ENCODE data around the gene NRDE2. TPM values are rescaled to one million over a fixed set of nuclear protein-coding genes. Genes with fewer than 3 reads are reported as not detected.
"Not testable (repeated sequence)": the region's sequence is repeated elsewhere in the genome, so short reads cannot be mapped to it uniquely, and the experiment has no call there.

The NRDE2 gene
- total and polyA plus RNA-seq, 2 donors from 2014 or later, result 7.0 to 27.9 TPM

DNA sequence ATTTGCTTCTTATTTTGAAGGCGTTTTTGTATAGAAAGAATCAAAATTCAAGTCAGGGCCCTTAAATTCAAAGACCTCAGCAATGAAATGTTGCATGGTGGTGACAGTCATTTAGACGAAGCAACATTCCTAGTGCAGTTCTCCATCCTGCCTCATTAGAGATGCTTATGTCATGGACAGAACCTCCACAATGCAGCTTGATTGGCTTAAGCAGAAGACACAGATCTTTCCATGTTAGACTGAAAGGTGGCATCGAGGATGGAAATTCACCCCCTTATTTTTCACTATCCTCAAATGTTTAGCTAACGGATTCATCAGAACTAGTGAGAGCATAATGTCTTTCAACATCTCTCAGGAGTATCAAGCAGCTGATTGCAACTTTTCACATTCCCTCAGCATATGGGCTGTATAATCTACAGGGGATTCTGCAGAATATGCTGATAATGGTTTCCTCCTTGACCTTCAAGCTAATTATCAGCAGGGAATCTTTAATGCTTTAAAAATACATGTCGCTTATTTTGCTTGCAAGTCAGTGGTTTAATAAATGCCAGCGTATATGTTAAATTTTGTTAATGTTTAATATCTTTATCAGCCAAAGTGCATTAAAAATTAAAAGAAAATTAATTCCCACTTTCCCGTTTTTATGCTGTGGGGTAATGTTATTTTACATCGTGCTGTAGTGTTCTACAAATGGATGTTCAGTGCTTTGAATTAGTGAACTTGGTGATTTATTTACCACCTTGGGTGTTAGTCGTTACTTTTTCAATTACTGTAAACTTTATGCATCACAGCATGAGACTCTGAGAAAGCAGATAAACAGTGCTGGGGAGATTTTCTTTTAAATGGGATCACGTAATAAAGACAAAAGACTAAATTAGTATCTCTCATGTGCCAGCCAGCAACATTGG lies 12.8 kb upstream of the NRDE2 start:
- Histone ChIP-seq H3K9ac (ENCODE audit: low read length in 3 of 3) (no peak overlapping the region), H3K36me3 (ENCODE audit: control insufficient read depth in 2 of 3, insufficient read depth in 3 of 3, low read length in 3 of 3) (no peaks in the 10 kb centered on the region), H3K9me3 (ENCODE audit: control insufficient read depth in 2 of 3, insufficient read depth in 1 of 3, low read length in 3 of 3) (no peaks in the 10 kb centered on the region), H3K4me3 (ENCODE audit: low read length in 3 of 3) (no peak overlapping the region), H3K27ac (ENCODE audit: low read depth in 2 of 2, low read length in 2 of 2) (no peak overlapping the region), H3K27me3 (ENCODE audit: control insufficient read depth, insufficient read depth, low read length) (no peaks in the 10 kb centered on the region), H3K4me1 (ENCODE audit: control insufficient read depth in 2 of 3, insufficient read depth in 2 of 3, low read depth in 1 of 3, low read length in 3 of 3) (no peaks in the 10 kb centered on the region)
- no peak for DNase-seq
- intact Hi-C loops (cut with DNase I), result no loop called here
- TF ChIP-seq, protein P1, sequence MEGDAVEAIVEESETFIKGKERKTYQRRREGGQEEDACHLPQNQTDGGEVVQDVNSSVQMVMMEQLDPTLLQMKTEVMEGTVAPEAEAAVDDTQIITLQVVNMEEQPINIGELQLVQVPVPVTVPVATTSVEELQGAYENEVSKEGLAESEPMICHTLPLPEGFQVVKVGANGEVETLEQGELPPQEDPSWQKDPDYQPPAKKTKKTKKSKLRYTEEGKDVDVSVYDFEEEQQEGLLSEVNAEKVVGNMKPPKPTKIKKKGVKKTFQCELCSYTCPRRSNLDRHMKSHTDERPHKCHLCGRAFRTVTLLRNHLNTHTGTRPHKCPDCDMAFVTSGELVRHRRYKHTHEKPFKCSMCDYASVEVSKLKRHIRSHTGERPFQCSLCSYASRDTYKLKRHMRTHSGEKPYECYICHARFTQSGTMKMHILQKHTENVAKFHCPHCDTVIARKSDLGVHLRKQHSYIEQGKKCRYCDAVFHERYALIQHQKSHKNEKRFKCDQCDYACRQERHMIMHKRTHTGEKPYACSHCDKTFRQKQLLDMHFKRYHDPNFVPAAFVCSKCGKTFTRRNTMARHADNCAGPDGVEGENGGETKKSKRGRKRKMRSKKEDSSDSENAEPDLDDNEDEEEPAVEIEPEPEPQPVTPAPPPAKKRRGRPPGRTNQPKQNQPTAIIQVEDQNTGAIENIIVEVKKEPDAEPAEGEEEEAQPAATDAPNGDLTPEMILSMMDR (IDR thresholded peaks at IDR 0.05; ENCODE audit: borderline replicate concordance, extremely low read depth, insufficient read depth), result no peak
- no peak for FAIRE-seq

DNA sequence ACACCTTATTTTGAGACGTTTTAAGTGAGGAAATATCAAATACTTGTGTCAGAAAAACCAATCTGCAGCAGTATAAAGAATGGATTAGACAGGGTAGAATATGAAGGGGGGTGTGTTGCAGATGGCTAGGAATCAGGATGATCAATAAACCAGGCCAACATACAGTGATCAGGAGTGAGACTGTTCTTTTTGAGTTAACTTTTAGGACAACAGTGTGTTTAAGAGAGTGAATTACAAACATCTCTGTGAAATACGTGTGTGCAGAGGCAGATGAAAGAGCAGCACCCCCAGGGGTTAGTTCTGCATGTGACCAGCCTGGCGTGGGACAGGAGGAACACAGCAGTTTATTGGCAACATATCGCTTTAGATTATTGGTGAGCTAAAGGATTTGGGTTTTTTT lies 10.6 kb upstream of the NRDE2 start:
- Histone ChIP-seq H3K9ac (ENCODE audit: low read length in 3 of 3) (no peak overlapping the region), H3K4me3 (ENCODE audit: low read length in 3 of 3) (no peak overlapping the region), H3K9me3 (ENCODE audit: control insufficient read depth in 2 of 3, insufficient read depth in 1 of 3, low read length in 3 of 3) (no peaks in the 10 kb centered on the region), H3K4me1 (ENCODE audit: control insufficient read depth in 2 of 3, insufficient read depth in 2 of 3, low read depth in 1 of 3, low read length in 3 of 3) (no peaks in the 10 kb centered on the region), H3K27ac (ENCODE audit: low read depth in 2 of 2, low read length in 2 of 2) (no peak overlapping the region), H3K27me3 (ENCODE audit: control insufficient read depth, insufficient read depth, low read length) (no peaks in the 10 kb centered on the region), H3K36me3 (ENCODE audit: control insufficient read depth in 2 of 3, insufficient read depth in 3 of 3, low read length in 3 of 3) (no peaks in the 10 kb centered on the region)
- FAIRE-seq (no peak), DNase-seq (no peak)
- TF ChIP-seq, protein P1 (IDR thresholded peaks at IDR 0.05; ENCODE audit: borderline replicate concordance, extremely low read depth, insufficient read depth), result no peak
- intact Hi-C loops (cut with DNase I), result no loop called here

DNA sequence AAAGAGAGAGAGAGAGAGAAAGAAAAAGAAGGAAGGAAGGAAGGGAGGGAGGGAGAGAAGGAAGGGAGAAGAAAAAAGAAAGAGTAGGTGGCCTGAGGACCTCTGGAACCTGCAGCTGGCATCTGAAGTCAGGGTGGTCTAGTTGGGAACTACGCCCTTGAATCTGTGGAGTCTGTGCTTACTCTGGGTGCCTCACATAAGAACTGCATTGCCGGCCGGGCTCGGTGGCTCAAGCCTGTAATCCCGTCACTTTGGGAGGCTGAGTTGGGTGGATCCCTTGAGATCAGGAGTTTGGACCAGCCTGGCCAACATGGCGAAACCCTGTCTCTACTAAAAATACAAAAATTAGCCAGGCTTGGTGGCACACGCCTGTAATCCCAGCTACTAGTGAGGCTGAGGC lies 10.0 kb upstream of the NRDE2 start:
- Histone ChIP-seq H3K36me3 (ENCODE audit: control insufficient read depth in 2 of 3, insufficient read depth in 3 of 3, low read length in 3 of 3) (no peaks in the 10 kb centered on the region), H3K9ac (ENCODE audit: low read length in 3 of 3) (no peak overlapping the region), H3K4me3 (ENCODE audit: low read length in 3 of 3) (no peak overlapping the region), H3K4me1 (ENCODE audit: control insufficient read depth in 2 of 3, insufficient read depth in 2 of 3, low read depth in 1 of 3, low read length in 3 of 3) (no peaks in the 10 kb centered on the region), H3K27me3 (ENCODE audit: control insufficient read depth, insufficient read depth, low read length) (no peaks in the 10 kb centered on the region), H3K27ac (ENCODE audit: low read depth in 2 of 2, low read length in 2 of 2) (no peak overlapping the region), H3K9me3 (ENCODE audit: control insufficient read depth in 2 of 3, insufficient read depth in 1 of 3, low read length in 3 of 3) (no peaks in the 10 kb centered on the region)
- DNase-seq, result no peak
- intact Hi-C loops (cut with DNase I), result no loop called here
- FAIRE-seq, result no peak
- TF ChIP-seq, protein P1 (IDR thresholded peaks at IDR 0.05; ENCODE audit: borderline replicate concordance, extremely low read depth, insufficient read depth), result no peak

DNA sequence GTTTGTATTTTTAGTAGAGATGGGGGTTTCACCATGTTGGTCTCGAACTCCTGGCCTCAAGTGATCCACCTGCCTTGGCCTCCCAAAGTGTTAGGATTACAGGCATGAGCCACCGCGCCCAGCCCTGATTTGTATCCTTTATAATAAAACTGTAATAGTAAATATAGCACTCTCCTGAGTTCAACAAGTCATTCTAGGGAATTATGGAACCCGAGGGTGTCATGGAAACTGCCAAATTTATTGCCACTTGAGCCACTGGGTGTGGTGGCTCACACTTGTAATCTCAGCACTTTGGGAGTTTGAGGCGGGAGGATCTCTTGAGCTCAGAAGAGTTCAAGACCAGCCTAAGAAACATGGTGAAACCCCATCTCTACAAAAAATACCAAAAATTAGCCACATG lies 9.5 kb upstream of the NRDE2 start:
- DNase-seq; H3K4me1 ChIP-seq (ENCODE audit: control insufficient read depth in 2 of 3, insufficient read depth in 2 of 3, low read depth in 1 of 3, low read length in 3 of 3); H3K9ac ChIP-seq (ENCODE audit: low read length in 3 of 3); FAIRE-seq; H3K36me3 ChIP-seq (ENCODE audit: control insufficient read depth in 2 of 3, insufficient read depth in 3 of 3, low read length in 3 of 3); H3K27ac ChIP-seq (ENCODE audit: low read depth in 2 of 2, low read length in 2 of 2); H3K27me3 ChIP-seq (ENCODE audit: control insufficient read depth, insufficient read depth, low read length); intact Hi-C loops (cut with DNase I); H3K4me3 ChIP-seq (ENCODE audit: low read length in 3 of 3); H3K9me3 ChIP-seq (ENCODE audit: control insufficient read depth in 2 of 3, insufficient read depth in 1 of 3, low read length in 3 of 3): not testable (repeated sequence)
